K562 (cell line): Measurements from ENCODE around the gene IL1RL1. TPM values are rescaled to one million over a fixed set of nuclear protein-coding genes. Genes with fewer than 3 reads are reported as not detected.

Source experiments
- ELF4 ChIP-seq: fragments of 450-650 bp; formaldehyde crosslinking; IDR thresholded peaks from 2 replicates; pipeline ENCODE4 v1.4.0; 2022; ENCODE audit warnings: missing genetic modification characterization
- GABPB2 ChIP-seq: fragments of 250-450 bp; sonication (Bioruptor Pico); conservative IDR thresholded peaks from 2 replicates; pipeline ENCODE4 v1.5.1; 2021; ENCODE audit warnings: mild to moderate bottlenecking
- MTA2 ChIP-seq: fragments of 450-650 bp; IDR thresholded peaks from 2 replicates; pipeline ENCODE4 v1.6.1; 2016; ENCODE audit warnings: low read depth
- MYNN ChIP-seq, 2 experiments: sonication (generic); formaldehyde crosslinking in 1 of 2; IDR thresholded peaks; 2 replicates each; pipeline versions ENCODE4 v1.5.0 to v1.6.1; 2016 to 2020; ENCODE audit warnings: antibody characterized with exemption in 1 of 2, missing genetic modification reagents in 1 of 2
- NFYB ChIP-seq: IDR thresholded peaks from 2 replicates; pipeline ENCODE4 v1.6.1; 2011; ENCODE audit warnings: mild to moderate bottlenecking, moderate library complexity; ENCODE audit not compliant: insufficient read length; ENCODE audit errors: extremely low read depth
- TRIM28 ChIP-seq: fragments of 450-650 bp; IDR thresholded peaks from 2 replicates; pipeline ENCODE4 v1.6.1; 2017
- YY1 ChIP-seq, 3 experiments: IDR thresholded peaks; 2 replicates each; pipeline ENCODE4 v1.6.1; 2011; ENCODE audit warnings: low read length in 2 of 3, mild to moderate bottlenecking in 2 of 3, moderate library complexity in 2 of 3, borderline replicate concordance in 1 of 3, control low read depth in 1 of 3, low read depth in 1 of 3; ENCODE audit not compliant: insufficient read depth in 3 of 3, insufficient replicate concordance in 2 of 3, control insufficient read depth in 1 of 3, insufficient read length in 1 of 3; ENCODE audit errors: extremely low read depth in 1 of 3
- ZFPM2 ChIP-seq: fragments of 250-450 bp; sonication (Bioruptor Pico); IDR thresholded peaks from 2 replicates; pipeline ENCODE4 v1.5.1; 2022; ENCODE audit warnings: mild to moderate bottlenecking
- polyA plus RNA-seq, 8 experiments: library from polyadenylated mRNA; depleted of rRNA in 4 of 8; stranded (reverse) in 5 of 8; unstranded in 3 of 8; fragments of >200 nt; fragmentation: Nextera tagmentation in 2 of 8; fragmentation: Illumina TruSeq in 1 of 8; extraction: Ambion mirVana in 2 of 8; extraction: Trizol in 1 of 8; gene quantifications; 2 replicates each; pipeline versions ENCODE4 v1.2.1 to v1.2.3, GENCODE V29; 2011 to 2014; ENCODE audit warnings: inconsistent platforms in 1 of 8, missing spikeins in 1 of 8
- total RNA-seq, 7 experiments: library from RNA; depleted of rRNA in 6 of 7; stranded (reverse); fragments of >200 nt in 6 of 7; fragmentation: Illumina TruSeq in 2 of 7; extraction: Trizol in 2 of 7; gene quantifications; 2 replicates each; pipeline versions ENCODE4 v1.2.1 to v1.2.3, GENCODE V29; 2011 to 2021; ENCODE audit warnings: low replicate concordance in 1 of 7
- TF ChIP-seq, protein P1 (sequence below): fragments of 450-650 bp; IDR thresholded peaks from 2 replicates; pipeline ENCODE4 v1.6.1; 2017; ENCODE audit warnings: antibody characterized with exemption, mild to moderate bottlenecking
- TF ChIP-seq, protein P2 (sequence below), 2 experiments: fragments of 450-650 bp in 1 of 2; sonication (generic) in 1 of 2; formaldehyde crosslinking in 1 of 2; IDR thresholded peaks; 2 replicates each; pipeline versions ENCODE4 v1.7.1 to v1.9.0; 2016 to 2022; ENCODE audit warnings: inconsistent platforms in 1 of 2, mild to moderate bottlenecking in 1 of 2, missing genetic modification reagents in 1 of 2

The IL1RL1 gene
- total and polyA plus RNA-seq, 9 of the 15 experiments (the other 6 are each of a cell fraction or from before 2014, with no cell fraction given) = 0.06 to 3.3 (median 0.59) TPM

DNA sequence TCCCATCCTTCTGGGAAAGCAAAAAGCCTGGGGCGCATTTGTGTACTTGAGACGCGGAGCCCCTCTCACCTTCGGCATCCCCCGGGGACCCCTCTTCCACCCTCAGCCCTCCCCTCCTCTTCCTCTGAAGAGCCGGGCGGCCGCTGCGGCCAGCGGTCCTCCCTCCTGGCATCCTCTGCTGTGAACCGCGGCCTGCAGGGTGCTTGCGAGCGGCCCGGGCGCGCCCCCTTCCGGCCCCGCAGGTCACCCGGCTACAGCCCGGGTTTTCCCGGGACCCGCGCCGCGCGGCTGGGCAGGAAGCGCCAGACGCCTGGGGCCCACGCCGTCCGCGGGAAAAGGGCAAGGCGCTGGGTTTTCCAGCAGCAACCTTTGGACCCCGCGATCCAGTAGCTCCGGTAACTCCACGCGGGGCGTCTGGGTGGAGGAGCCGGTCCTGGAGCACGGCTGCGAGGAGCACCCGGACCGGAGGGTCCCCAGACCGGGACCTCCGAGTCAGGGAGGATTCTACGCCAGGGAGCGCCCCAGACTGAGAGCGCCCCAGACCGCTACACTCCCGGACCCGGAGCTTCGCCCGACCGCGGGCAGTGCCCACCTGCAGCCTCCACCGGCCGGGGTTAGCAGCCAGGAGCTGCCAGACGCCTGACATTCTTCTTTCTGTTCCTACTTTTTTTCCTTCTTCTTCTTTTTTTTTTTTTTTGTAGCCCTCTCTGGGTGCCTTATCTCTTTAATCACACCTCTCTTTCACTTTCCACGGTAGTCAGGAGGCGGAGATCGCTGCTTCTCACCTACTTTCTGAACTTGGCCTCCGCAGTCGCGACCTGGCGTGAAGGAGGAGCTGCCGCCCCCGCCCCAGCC, 44.4 kb downstream of the IL1RL1 start, which contains the start of gene IL18R1 (continued):
- TF ChIP-seq, protein P1, sequence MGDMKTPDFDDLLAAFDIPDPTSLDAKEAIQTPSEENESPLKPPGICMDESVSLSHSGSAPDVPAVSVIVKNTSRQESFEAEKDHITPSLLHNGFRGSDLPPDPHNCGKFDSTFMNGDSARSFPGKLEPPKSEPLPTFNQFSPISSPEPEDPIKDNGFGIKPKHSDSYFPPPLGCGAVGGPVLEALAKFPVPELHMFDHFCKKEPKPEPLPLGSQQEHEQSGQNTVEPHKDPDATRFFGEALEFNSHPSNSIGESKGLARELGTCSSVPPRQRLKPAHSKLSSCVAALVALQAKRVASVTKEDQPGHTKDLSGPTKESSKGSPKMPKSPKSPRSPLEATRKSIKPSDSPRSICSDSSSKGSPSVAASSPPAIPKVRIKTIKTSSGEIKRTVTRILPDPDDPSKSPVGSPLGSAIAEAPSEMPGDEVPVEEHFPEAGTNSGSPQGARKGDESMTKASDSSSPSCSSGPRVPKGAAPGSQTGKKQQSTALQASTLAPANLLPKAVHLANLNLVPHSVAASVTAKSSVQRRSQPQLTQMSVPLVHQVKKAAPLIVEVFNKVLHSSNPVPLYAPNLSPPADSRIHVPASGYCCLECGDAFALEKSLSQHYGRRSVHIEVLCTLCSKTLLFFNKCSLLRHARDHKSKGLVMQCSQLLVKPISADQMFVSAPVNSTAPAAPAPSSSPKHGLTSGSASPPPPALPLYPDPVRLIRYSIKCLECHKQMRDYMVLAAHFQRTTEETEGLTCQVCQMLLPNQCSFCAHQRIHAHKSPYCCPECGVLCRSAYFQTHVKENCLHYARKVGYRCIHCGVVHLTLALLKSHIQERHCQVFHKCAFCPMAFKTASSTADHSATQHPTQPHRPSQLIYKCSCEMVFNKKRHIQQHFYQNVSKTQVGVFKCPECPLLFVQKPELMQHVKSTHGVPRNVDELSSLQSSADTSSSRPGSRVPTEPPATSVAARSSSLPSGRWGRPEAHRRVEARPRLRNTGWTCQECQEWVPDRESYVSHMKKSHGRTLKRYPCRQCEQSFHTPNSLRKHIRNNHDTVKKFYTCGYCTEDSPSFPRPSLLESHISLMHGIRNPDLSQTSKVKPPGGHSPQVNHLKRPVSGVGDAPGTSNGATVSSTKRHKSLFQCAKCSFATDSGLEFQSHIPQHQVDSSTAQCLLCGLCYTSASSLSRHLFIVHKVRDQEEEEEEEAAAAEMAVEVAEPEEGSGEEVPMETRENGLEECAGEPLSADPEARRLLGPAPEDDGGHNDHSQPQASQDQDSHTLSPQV = no peak
- TF ChIP-seq TRIM28 (no peak; the same call in 1 of the 2 replicates), YY1 (IDR thresholded peaks at IDR 0.05; ENCODE audit: borderline replicate concordance in 1 of 3, control insufficient read depth in 1 of 3, extremely low read depth in 1 of 3, insufficient read depth in 3 of 3, insufficient read length in 1 of 3, insufficient replicate concordance in 2 of 3, low read depth in 1 of 3, low read length in 2 of 3) (no peak), ZFPM2 (CRISPR knock-in tag) (0 out of 2 replicates have a peak, but pooled peaks have one; percentile 10), MYNN (IDR thresholded peaks at IDR 0.05) (no peak), MYNN (CRISPR knock-in tag; IDR thresholded peaks at IDR 0.05) (no peak), GABPB2 (CRISPR knock-in tag) (no peak), NFYB (no peak), MTA2 (no peak), ELF4 (CRISPR knock-in tag) (no peak)
- TF ChIP-seq, protein P2, sequence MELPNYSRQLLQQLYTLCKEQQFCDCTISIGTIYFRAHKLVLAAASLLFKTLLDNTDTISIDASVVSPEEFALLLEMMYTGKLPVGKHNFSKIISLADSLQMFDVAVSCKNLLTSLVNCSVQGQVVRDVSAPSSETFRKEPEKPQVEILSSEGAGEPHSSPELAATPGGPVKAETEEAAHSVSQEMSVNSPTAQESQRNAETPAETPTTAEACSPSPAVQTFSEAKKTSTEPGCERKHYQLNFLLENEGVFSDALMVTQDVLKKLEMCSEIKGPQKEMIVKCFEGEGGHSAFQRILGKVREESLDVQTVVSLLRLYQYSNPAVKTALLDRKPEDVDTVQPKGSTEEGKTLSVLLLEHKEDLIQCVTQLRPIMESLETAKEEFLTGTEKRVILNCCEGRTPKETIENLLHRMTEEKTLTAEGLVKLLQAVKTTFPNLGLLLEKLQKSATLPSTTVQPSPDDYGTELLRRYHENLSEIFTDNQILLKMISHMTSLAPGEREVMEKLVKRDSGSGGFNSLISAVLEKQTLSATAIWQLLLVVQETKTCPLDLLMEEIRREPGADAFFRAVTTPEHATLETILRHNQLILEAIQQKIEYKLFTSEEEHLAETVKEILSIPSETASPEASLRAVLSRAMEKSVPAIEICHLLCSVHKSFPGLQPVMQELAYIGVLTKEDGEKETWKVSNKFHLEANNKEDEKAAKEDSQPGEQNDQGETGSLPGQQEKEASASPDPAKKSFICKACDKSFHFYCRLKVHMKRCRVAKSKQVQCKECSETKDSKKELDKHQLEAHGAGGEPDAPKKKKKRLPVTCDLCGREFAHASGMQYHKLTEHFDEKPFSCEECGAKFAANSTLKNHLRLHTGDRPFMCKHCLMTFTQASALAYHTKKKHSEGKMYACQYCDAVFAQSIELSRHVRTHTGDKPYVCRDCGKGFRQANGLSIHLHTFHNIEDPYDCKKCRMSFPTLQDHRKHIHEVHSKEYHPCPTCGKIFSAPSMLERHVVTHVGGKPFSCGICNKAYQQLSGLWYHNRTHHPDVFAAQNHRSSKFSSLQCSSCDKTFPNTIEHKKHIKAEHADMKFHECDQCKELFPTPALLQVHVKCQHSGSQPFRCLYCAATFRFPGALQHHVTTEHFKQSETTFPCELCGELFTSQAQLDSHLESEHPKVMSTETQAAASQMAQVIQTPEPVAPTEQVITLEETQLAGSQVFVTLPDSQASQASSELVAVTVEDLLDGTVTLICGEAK (IDR thresholded peaks at IDR 0.05) = no peak; the same call in 1 of the 2 replicates
- TF ChIP-seq, protein P2 (CRISPR knock-in tag; IDR thresholded peaks at IDR 0.05) = no peak
